Activated effector memory CD4-positive, alpha-beta T cell treated with anti-CD3 and anti-CD28 coated beads, Interleukin-2, amount 50 U/mL, for 16 hours (primary cell): ENCODE data around the gene IDI2.
"Not testable (repeated sequence)": the region's sequence is repeated elsewhere in the genome, so short reads cannot be mapped to it uniquely, and the experiment has no call there.

Source experiments
- DNase-seq: peaks from one replicate; pipeline ENCODE4 v3.0.0-alpha.2; 2020

The IDI2 gene

DNA sequence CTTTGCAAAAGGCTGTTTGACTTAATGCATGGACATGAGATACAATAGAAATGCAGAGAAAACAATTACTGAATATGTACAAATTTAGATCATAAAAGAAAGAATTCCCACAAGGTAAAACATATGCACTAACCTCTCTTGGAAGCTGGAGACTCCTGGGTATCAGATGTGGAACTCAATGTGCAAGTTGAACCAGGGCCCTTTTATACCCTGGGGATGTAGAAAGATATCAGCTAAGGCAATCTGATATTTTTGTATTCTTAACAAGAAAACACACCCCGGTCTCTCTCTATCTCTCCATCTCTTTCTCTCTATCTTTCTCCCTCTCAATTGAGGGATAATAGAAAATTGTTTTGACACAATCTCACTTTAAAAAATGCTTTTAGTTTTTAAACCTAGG, at the start of gene IDI2:
Gene IDI2, minus strand, starts transcription at position 177 of the 400 bp plus-strand sequence. CDS start 1,136 bp downstream, outside the sequence.
- no peak for DNase-seq

DNA sequence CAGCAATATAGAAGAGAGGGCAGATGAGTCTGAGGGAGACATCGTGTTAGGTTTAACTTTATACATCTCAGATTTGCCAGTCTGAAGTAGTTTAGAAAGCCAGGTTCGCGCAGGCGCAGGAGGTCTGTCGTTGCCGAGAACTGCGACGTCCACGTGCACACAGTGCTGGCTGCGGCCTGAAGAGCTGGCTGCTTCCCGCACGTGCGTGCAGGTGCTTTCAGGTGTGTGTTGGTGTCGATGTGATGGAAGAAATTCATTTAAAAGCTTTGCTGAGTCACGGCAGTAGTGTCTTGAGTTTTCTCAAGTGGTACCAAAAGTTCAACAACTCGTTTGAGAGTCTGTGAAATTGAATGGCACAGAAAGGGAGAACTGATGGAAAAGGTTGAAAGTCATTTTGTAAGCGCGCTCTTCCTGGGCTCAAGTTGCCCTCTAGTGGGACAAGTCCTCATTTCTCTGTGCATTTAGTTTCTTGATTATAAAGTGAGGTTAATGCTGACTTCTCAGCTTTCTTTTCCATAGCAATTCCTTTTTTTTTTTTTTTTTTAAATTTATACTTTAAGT, 49.2 kb upstream of the IDI2 start:
- no peak for DNase-seq

DNA sequence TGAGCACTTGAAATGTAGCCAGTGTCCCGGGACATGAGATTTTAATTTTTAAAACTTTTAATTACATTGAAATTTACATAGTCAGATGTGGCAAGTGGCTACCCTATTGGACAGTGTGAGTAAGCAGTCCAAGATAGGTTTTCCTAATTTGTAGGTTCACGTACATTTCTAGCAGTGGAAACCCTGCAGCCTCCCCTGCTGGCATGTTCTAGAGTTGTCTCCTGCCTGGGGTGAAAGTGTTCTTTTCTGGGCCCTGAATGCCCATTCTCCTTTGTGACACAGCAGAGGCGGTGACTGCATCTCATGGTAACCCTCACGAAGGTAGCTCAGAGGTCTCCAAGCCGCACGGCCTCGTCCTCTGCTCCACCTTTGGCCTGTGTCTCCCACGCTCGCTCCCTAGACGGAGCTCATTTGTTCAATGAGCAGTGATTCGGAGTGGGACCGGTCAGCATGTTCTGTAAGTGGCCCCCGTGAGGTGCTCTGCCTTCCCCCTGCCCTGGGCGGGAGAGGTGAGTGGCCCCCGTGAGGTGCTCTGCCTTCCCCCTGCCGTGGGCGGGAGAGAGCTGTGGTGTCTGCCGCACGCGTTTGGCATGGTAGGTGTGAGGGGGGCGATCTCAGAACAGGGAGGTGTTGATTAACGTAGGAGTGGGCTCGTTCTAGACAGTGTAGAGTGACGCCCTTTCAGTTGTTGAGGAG, 48.5 kb upstream of the IDI2 start:
- no peak for DNase-seq

DNA sequence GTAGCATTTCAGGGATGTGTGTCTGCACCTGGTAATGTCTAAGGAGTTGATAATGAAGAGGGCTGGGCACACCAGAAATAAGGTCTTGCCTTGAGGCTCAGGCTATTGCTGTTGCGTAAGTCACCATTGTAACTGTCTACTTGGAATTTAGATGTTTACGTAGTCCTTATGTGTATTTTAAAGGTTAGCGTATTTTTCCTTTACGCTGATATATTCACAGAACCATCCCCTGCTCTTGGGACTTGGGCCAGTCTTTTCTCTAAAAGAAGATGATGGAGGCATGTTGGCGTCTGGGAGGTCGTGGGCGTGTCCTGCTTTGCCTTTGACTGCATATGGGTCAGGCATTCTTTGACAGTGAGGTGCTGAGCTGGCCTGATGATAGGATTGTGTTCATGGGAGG, 45.3 kb upstream of the IDI2 start:
- no peak for DNase-seq

DNA sequence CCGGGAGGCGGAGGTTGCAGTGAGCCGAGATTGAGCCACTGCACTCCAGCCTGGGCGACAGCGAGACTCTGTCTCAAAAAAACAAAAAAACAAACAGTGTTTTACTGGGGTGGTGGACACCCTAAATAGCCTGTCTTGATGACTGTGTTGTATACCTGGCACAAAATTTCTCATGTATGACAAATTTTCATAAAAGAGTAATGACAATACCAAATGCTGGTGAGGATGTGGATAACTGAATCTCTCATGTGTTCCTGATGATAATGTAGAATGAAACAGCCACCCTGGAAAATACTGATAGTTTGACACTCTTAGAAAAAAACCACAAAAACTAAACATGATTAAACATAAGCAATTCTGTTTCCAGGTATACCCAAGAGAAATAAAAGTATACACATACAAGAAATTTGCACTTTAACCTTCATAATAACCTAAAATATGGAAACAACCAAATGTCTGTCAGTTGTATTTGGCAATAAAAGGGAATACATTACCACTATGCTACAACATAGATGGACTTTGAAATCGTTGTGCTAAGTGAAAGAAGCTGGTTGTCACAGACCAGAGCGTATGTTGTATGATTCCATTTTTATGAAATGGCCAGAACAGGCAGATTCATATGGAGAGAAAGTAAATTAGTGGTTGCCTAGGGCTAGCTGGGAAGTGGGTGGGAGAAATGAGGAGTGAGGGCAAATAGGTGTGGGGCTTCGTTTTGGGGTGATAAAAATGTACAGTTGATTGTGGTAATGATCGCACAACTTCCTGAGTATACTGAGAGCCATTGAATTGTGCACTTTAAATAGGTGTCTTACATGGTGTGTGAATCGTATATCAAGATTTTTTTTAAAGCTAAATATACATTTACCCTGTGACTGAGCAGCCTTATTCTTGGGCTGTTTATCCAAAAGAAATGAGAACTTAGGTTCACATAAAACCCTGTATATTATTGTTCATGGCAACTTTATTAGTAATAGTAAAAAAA, 43.0 kb upstream of the IDI2 start:
- DNase-seq, result no peak

DNA sequence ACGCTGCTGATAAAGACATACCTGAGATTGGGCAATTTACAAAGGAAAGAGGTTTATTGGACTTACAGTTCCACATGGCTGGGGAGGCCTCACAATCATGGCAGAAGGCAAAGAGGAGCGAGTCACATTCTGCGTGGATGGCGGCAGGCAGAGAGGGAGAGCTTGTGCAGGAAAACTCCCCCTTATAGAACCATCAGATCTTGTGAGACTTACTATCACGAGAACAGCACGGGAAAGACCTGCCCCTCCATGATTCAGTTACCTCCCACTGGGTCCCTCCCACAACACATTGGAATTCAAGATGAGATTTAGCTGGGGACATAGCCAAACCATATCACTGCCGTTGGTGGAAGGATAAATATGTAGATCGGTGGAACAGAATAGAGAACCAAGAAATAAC, 41.1 kb upstream of the IDI2 start:
- DNase-seq, result not testable (repeated sequence)

DNA sequence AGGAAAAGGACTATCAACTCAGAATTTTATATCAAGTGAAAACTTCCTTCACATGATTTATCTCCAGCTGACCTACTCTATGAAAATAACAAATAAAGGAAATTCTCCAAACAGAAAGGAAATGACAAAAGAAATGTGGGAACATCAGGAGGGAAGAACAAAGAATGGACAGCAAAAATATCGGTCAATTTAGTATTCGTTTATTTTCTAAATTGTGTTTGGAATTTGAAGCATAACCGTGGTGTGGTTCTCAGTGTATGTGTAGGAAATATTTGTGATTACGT, 39.2 kb upstream of the IDI2 start:
- DNase-seq, result no peak

DNA sequence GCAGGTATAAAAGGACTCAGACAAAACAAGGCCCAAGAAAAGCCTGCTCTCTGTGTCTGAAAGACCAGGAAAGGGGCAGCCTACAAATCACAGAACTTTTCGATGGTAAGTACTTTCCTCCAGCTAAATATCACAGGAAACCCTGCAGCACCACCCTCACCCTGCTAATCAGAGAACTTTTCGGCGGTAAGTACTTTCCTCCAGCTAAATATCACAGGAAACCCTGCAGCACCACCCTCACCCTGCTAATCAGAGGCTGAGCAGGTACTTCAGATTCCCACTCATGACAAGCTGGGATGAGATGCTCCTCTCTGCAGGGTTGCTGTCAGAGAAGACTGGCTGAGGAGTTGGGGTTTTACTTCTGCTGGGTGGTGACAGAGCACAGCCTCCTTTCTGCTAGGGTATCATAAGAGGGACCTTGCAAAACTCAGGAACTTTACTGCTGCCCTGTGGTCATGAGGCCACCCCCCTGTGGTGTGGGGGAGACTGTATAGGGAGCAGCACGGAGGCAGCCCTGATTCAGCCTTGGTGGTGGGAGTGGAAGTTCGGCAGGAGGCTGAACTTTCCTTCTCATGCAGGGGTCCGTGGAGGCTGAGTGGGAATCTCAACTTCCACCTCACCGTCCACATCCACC, 37.7 kb upstream of the IDI2 start:
- peak; percentile 71 for DNase-seq

DNA sequence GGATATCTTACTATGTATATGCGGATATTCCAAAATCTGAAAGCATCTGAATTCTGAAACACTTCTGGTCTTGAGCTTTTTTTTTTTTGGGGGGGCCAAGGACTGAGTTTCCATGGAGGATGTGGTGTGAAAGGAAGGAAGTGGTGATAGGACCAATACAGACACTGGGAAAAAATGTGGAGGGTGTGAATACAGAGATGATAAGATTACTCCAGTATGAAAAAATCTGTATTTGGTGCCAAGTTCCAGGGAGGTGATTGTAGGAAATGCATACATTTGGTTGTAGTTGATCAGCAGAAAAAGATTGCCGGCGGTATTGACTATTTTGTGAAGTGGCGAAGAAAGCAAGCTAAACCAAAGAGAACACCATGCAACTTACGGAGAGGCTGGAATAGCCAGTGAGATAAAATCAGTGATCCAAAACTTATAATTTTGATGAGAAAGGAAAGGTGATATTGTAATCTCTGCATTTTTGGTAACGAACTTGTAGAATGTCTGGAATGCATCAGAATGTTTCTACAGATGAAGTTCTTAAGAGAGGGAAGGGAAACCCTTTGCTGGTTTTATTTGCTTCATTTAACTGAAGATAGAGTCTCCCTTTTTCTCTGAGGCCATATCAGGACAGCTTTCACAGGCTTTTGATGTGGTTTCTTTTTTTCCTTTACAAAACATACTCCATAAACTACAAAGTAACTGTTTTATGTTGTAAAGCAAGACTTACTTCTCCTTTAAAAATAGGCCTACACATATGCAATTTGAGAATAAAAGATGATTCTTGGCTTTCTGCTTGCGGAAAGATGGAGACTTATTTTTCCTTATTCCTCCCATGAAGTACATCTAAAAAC, 36.5 kb upstream of the IDI2 start:
- no peak for DNase-seq

DNA sequence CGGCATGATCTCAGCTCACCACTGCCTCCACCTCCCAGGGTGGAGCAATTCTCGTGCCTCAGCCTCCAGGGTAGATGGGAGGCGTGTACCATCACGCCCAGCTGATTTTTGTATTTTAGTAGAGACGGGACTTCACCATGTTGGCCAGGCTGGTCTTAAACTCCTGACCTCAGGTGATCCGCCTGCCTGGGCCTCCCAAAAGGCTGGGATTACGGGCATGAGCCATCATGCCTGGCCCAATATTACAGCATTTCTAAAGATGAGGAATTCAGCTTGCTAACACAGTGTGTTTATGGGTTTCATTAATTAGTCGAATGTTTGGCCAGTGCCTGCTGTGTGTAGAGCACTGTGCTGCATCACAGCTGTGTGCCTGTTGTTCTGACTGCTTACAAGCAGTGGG, 34.2 kb upstream of the IDI2 start:
- DNase-seq, result no peak

DNA sequence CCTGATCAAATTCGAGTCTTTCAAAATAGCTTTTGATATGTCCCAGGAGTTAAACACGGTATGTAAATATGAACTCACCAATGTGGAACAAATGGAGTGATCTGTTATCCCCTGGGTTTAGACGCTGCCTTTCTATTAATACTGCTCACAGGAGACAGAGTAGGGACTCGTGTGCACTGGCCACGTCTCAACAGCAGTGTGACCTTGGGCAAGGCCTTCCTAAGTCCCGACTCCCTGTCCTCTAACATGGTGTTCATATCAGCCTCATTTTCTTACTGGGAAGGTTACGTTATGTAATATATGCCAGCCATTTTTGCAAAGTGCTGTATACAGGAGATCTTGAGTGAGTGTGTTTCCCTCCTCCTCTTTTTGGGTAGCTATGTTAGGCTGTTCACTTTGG, 32.4 kb upstream of the IDI2 start:
- DNase-seq, result no peak

DNA sequence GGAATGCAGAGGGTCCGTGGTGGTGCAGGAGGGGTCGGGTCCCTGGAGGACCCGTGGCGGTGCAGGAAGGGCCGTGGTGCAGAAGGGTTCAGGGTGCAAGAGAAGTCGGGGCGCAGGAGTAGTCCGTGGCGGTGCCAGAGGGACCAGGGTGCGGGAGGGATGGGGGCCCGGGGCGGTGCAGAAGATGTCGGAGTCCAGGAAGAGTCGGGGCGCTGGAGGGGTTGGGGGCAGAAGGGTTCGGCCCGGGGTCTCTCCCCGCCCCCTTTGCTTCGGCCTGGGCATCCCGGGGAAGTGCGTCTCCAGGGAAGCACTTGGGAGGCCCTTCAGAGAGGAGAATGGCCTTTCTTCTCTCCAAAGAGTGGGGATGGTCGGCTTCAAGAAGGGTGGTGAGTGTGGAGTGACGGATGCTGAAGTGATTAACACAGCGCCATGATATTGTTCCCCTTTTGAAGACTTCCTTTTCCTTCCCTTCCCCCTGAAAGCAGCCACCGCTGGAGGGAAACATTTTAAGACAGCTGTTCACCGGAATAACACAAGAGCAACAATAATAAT, 31.5 kb upstream of the IDI2 start:
- no peak for DNase-seq

DNA sequence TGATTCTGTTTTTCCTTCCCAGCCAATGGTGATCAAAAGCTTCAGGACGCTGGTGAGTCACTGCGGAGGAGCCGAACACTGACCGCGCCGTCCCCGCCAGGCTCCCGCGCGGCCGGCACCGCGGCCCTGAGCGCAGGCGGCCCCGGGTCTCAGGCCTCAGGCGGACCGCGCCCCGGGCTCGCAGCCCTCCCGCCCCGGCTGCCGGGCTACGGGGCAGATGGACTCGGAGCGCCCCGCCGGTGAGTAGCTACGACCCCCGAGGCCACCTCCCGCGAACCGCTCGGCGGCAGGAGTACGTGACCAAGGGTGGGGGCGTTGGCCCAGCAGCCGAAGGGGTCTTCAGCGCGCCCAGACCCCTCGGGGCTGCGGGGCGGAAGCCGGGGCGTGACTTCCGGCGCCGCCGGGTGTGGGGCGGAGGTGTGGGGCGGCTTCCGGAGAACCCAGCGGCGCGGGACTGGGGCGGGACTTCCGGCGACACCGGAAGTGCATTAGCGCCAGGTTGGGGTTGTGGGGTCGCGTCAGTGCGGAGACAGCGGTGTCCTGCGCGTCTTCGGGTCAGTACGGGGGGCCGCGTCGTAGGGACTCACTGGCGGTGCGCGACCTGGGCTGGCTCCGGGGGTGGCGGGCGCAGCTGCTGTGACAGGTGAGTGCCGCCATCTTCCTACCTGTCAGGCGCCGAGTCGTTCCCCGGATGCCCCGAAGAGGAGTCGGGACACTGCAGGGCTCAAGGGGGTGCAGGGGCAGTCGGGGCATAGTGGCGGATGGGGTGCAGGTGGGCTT, 30.9 kb upstream of the IDI2 start, which contains the start of gene WDR37:
Gene WDR37, plus strand, starts transcription at position 60 of the 780 bp plus-strand sequence. CDS start 15,771 bp downstream, outside the sequence.
- peak; percentile 96 for DNase-seq

DNA sequence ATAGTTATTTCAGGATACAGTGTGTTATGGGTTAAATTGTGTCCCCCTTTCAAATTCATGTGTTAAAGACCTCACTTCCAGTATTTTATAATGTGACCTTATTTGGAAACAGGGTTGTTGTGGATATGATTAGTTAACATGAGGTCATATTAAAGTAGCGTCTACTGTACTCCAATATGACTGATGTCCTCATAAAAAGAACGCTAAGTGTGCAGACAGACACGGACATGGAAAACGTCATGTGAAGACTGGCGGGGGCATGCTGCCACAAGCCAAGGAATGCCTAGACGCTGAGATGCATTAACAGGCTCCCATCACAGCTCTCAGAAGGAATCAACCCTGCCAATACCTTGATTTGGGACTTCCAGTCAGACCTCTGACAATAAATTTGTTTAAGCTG, 29.0 kb upstream of the IDI2 start:
- no peak for DNase-seq

DNA sequence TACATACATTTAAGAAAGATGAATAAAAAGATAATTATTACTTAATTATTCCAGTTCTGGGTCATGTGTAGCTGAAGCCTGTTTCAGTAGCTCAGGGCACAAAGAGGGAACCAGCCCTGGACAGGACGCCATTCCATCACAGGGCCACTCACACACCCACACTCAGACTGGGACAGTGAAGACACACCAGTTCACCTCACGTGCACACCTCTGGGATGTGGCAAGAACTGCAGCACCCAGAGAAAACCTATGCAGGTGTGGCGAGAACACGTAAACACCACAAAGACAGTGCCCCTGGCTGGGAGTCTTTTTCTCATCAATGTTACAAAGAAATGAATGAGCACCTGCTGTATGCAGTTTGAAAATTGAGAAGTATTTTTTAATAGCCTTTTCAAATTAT, 24.9 kb upstream of the IDI2 start:
- DNase-seq, result peak; percentile 79

DNA sequence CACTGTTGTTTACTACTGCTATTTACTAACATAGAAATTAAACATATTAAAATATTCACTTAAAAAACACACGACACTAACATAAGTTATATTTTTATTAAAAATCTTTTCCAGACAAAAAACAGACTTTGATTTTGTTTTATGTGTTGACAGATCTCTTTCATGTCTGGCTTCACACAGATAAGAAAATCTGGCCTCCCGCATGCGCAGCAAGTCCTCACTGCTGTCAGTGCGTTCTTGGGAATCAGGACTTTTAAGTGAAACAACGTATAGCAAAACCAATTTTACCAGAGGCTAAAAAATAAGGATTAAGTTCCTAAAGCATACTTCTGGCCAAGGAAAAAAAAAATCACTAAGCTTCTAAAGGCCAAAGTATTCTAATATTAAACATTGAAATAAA, 24.5 kb upstream of the IDI2 start:
- peak; percentile 71 for DNase-seq

DNA sequence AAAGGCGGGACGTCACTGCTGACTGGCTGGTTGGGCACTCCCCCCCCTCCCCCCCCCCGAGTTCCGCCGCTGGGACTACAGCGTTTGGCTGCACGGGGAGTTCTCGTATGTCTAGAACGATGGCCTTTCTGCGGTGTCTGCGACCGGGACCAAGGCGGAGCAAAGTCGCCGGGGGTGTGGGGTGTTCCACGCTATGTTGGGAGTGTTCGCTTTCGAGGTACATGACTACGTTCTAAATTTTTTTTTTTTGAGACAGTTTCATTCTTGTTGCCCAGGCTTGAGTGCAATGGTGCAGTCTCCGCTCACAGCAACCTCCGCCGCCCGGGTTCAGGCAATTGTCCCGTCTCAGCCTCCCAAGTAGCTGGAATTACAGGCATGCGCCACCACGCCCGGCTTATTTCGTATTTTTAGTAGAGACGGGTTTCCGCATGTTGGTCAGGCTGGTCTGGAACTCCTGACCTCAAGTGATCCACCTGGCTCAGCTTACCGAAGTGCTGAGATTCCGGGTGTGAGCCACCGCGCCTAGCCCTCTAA, 23.8 kb upstream of the IDI2 start:
- no peak for DNase-seq

DNA sequence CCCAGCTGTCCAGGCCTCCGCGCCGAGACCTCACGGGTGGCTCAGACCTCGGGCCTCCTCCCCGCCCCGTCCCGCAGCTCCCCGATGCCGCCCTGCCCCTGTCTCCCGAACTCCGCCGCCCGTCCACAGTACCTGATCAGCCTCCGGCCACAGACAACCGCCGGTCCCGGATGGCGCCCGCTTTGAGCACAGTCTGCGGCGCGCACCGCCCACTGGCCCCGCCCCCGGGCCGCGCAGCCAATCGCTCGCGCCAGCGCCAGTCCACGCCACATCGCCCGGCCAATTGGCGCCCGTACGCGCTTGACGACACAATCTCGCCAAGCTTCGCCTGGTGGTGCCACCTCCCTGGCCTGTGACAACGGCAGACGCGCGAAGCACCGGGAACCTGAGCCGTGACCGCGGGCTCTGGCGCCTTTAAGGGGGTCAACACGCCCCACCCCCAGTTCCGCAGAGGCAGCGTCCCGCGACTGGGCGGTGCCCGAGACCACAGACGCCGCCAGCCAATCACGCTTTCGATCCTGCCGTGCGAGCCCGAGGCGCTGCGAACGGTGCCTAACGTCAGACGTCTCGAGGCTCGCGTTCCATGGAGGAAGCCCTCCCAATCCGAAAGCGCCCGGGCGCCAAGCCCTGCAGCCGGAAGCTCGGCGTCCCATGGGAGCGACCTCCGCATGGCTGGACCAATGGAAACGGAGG, 23.2 kb upstream of the IDI2 start, which contains the start of gene IDI1:
Gene IDI1, minus strand, starts transcription at position 388 of the 693 bp plus-strand sequence. Its CDS starts 116 bp downstream, at position 272.
- peak; percentile 99 for DNase-seq

DNA sequence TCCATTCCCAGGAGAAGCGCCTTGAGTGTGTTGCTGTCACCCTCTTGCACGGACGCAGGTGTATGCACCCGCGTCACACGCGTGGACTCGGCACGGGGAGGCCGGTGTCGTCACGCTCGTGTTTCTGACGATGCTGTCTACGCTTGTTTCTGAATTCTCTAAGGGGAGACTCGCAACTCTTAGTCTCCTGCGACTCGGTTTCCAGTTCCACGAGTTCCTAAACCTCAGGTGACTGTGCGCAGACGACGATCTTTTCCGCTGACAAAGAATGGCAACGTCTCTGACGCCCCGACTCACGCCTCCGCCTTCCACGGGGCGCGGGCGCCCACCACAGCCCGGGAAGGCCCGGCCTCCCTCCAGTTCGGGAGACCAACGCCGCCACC, 22.7 kb upstream of the IDI2 start:
- no peak for DNase-seq

DNA sequence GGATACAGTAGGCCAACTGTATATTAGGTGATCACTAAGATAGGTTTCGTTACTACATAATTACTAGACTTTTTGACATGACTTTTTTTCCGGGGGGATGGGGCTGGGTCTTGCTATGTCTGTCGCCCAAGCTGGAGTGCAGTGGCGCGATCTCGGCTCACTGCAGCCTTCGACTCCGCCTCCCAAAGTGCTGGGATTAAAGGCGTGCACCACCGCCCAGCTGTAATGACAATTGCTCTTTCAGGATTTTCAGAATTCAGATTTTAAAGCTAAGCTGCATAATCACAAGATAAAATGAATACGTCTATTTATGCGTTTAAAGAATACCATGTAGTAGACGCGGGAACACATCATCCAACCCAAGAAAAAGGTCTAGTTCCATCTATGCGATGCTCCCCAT, 22.3 kb upstream of the IDI2 start:
- no peak for DNase-seq
